GM06990 (cell line): ENCODE measurements around the gene P2RY6.

ENCODE experiments used
- DNase-seq: peaks from one replicate; pipeline ENCODE4 v3.0.0-alpha.2; 2011; ENCODE audit not compliant: insufficient read length; ENCODE audit errors: extremely low read depth
- H3K27me3 ChIP-seq: replicated peaks from 2 replicates; pipeline ENCODE4 v1.6.0; 2011; ENCODE audit warnings: low read length; ENCODE audit not compliant: control insufficient read depth, insufficient read depth
- H3K36me3 ChIP-seq: 2 replicates; pipeline ENCODE4 v1.5.1; 2011; ENCODE audit warnings: low read length; ENCODE audit not compliant: control insufficient read depth, insufficient read depth
- H3K4me3 ChIP-seq: replicated peaks from 2 replicates; pipeline ENCODE4 v1.5.1; 2011; ENCODE audit warnings: low read depth, mild to moderate bottlenecking, control low read depth, low read length
- TF ChIP-seq, protein P1 (sequence below): IDR thresholded peaks from 2 replicates; pipeline ENCODE4 v1.5.1; 2011; ENCODE audit warnings: low read length, control low read depth, mild to moderate bottlenecking, inconsistent platforms; ENCODE audit not compliant: insufficient read depth, poor library complexity, severe bottlenecking

The P2RY6 gene

GRCh38 chr11:73252577-73253191, 19.5 kb upstream of the P2RY6 start:
- Histone ChIP-seq H3K36me3 (no peaks in the 10 kb centered on the region), H3K27me3 (no peaks in the 10 kb centered on the region), H3K4me3 (no peak overlapping the region)
- TF ChIP-seq, protein P1, sequence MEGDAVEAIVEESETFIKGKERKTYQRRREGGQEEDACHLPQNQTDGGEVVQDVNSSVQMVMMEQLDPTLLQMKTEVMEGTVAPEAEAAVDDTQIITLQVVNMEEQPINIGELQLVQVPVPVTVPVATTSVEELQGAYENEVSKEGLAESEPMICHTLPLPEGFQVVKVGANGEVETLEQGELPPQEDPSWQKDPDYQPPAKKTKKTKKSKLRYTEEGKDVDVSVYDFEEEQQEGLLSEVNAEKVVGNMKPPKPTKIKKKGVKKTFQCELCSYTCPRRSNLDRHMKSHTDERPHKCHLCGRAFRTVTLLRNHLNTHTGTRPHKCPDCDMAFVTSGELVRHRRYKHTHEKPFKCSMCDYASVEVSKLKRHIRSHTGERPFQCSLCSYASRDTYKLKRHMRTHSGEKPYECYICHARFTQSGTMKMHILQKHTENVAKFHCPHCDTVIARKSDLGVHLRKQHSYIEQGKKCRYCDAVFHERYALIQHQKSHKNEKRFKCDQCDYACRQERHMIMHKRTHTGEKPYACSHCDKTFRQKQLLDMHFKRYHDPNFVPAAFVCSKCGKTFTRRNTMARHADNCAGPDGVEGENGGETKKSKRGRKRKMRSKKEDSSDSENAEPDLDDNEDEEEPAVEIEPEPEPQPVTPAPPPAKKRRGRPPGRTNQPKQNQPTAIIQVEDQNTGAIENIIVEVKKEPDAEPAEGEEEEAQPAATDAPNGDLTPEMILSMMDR, result peak; percentile 21
- no peak for DNase-seq

DNA sequence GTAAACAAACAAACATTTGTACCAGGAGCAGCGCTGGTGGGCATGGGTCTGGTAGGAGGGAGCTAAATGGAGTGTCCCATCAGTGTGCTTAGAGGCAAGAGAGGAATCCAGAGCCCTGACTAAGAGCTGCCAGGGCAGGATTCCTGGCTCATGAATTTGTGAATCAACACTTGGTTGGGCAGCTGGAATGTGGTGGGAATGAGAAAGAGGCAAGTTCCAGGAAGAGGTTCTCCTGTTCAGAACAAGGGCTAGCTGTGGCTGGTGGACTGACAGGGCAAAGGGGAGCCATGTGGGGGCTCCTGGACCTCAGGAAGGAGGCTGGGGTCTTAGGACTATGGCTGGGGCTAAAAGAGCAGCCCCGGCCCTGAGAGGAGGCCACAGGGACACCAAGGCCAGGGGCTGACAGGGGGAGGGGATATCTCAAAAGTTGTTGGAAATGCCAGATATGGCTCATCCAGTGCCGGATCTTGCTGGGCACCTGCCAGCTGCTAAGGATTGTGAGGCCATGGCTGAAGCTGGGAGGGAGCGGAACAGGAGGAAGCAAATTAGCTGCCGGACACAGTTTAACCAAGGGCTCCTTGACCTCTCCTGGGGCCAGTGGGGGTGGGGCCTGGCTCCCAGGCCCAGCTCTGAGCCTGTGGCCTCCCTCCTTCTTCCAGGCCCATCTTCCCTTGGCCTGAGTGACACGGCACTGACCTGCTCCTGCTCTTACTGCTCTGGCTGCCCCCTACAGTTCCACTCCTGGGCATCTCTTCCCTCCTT, 14.6 kb upstream of the P2RY6 start:
- Histone ChIP-seq H3K36me3 (no peaks in the 10 kb centered on the region), H3K27me3 (no peaks in the 10 kb centered on the region), H3K4me3 (no peak overlapping the region)
- TF ChIP-seq, protein P1, result no peak
- no peak for DNase-seq

- TF ChIP-seq, protein P1, result no peak
- H3K36me3 ChIP-seq, result no peaks in the 10 kb centered on the region
- no peak for DNase-seq
- no peaks in the 10 kb centered on the region for H3K27me3 ChIP-seq
- no peak overlapping the region for H3K4me3 ChIP-seq
Observed at GRCh38 chr11:73258104-73259035, 13.8 kb upstream of the P2RY6 start.

GRCh38 chr11:73259406-73260126, 12.6 kb upstream of the P2RY6 start:
- no peaks in the 10 kb centered on the region for H3K36me3 ChIP-seq
- no peaks in the 10 kb centered on the region for H3K27me3 ChIP-seq
- no peak for DNase-seq
- TF ChIP-seq, protein P1, result no peak
- H3K4me3 ChIP-seq, result no peak overlapping the region

GRCh38 chr11:73260127-73260457, 12.0 kb upstream of the P2RY6 start:
- TF ChIP-seq, protein P1, result no peak
- Histone ChIP-seq H3K4me3 (no peak overlapping the region), H3K27me3 (no peaks in the 10 kb centered on the region), H3K36me3 (no peaks in the 10 kb centered on the region)
- no peak for DNase-seq
